Measurements from ENCODE around the gene GTF2H2.
"Not testable (repeated sequence)": the region's sequence is repeated elsewhere in the genome, so short reads cannot be mapped to it uniquely, and the experiment has no call there.

GTF2H2 gene

GRCh38 chr5:71011194-71011792, 56.2 kb downstream of the GTF2H2 start:
- DNase-seq: no peak

DNA sequence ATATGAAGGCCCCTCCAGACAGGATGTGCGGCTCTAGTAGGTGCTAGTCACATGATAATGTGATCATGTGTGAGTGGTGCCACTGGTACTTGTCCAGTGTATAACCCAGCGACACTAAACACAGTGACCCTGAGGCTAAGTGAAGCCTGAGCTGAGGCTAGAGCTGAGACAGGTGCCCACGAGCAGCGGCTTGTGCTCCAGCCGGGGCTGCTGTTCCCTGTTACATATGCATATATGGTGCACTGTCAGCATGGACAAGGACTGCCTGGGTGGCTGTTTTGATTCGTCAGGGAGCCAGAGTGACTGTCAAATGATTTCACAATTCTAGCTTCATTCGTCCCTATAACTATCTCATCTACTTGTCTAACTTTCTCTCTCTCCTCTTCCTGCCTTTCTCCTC, 60.5 kb downstream of the GTF2H2 start:
- DNase-seq: not testable (repeated sequence)
